Heart right ventricle (tissue), 16 donors: ENCODE data around the gene RETN. TPM values are rescaled to one million over a fixed set of nuclear protein-coding genes. Genes with fewer than 3 reads are reported as not detected.
A peak's percentile ranks its signal among the peaks of the same experiment; 100 is the strongest.

ENCODE experiments used
- ATAC-seq, 8 donors: fragments of 200-7000 bp; cut with Tn5 transposase; one replicate each; pipeline ENCODE4 v1.9.1; 2020; ENCODE audit warnings: mild to moderate bottlenecking in 8 of 8, moderate library complexity in 8 of 8, moderate number of reproducible peaks in 1 of 8
- DNase-seq, 2 donors: peaks; one replicate each; pipeline ENCODE4 v3.0.0-alpha.2; 2020
- H3K27ac ChIP-seq, 10 donors: fragments of 200-600 bp; sonication (generic) in 2 of 10; one replicate each; pipeline versions ENCODE4 v1.5.0 to v1.8.0; 2020 to 2022; ENCODE audit warnings: mild to moderate bottlenecking in 3 of 10
- H3K27me3 ChIP-seq, 7 donors: fragments of 200-600 bp; one replicate each; pipeline ENCODE4 v1.8.0; 2021 to 2022; ENCODE audit warnings: mild to moderate bottlenecking in 2 of 7
- H3K36me3 ChIP-seq, 9 donors: fragments of 200-600 bp; sonication (generic) in 1 of 9; one replicate each; pipeline versions ENCODE4 v1.5.0 to v1.8.0; 2020 to 2022; ENCODE audit warnings: mild to moderate bottlenecking in 2 of 9
- H3K4me1 ChIP-seq, 9 donors: fragments of 200-600 bp; sonication (generic) in 1 of 9; one replicate each; pipeline versions ENCODE4 v1.5.0 to v1.8.0; 2020 to 2022; ENCODE audit warnings: mild to moderate bottlenecking in 4 of 9
- H3K4me3 ChIP-seq, 10 donors: fragments of 200-600 bp; sonication (generic) in 2 of 10; one replicate each; pipeline versions ENCODE4 v1.5.0 to v1.8.0; 2020 to 2022; ENCODE audit warnings: mild to moderate bottlenecking in 7 of 10, moderate library complexity in 2 of 10
- H3K9me3 ChIP-seq, 11 donors: fragments of 200-600 bp in 10 of 11; sonication (generic) in 2 of 11; one replicate each; pipeline versions ENCODE4 v1.5.0 to v1.8.0; 2013 to 2022; ENCODE audit warnings: mild to moderate bottlenecking in 2 of 11, control low read depth in 1 of 11, moderate library complexity in 1 of 11
- CTCF ChIP-seq, 9 donors: fragments of 200-600 bp; sonication (generic) in 2 of 9; IDR thresholded peaks; one replicate each; pipeline versions ENCODE4 v1.5.0 to v1.8.0; 2021 to 2022; ENCODE audit warnings: antibody characterized with exemption in 9 of 9, mild to moderate bottlenecking in 5 of 9, moderate library complexity in 1 of 9
- WGBS, 2 donors: extraction: QIAGEN DNeasy Blood & Tissue Kit; methylation state at CpG; one replicate each; pipeline ENCODE4 v1.1.7; 2013; ENCODE audit warnings: inconsistent platforms in 1 of 2; 5-methylcytosine and 5-hydroxymethylcytosine counted together
- intact Hi-C, 10 donors: fragments of 100-400 bp; cut with DNase I; formaldehyde crosslinking; loops; one replicate each; pipeline versions ENCODE4 v1.11.1 to v1.14.2; 2022
- polyA plus RNA-seq, 2 donors: library from polyadenylated mRNA; stranded (reverse); fragments of 200-250 nt; gene quantifications; one replicate each; pipeline ENCODE4 v1.2.3, GENCODE V29; 2013
- total RNA-seq, 10 donors: library from RNA; stranded (reverse); fragmentation: NEBNext Ultra II Directional in 3 of 10; extraction: Animal tissue kit (Norgen Biotek cat#: 25700) in 3 of 10; gene quantifications; one replicate each; pipeline versions ENCODE4 v1.2.1 to v1.2.4, GENCODE V29; 2021 to 2023
- donor health status: Arrhythmogenic right ventricular cardiomyopathy.
- donor health status: ischemic (EF 13 %, LVEDD 7.1; RV severe dilation, severe dysfunction).
- donor health status: healthy with polysubstance abuse.
- donor health status: DM: no; HTN: yes; CAD: no.
- donor health status: DM: no; HTN: no; CAD: no.
- donor health status: ischemic (EF 25% LVEDD 6.9; RV normal size, moderate dysfunction).
- donor health status: ischemic (EF 25% LVEDD 5.7; RV mildly dilated, moderate dysfunction).
- donor health status: healthy.
- donor health status: DM: yes; HTN: yes; CAD: no.
- donor health status: Ischemic cardiomyopathy.
- donor health status: ischemic (EF 35%, LVEDD 5.7; RV mildly dilated, moderate dysfunction).
- donor health status: nonischemic (EF 11% LVEDD 7.7; RV severe dilation, severe dysfunction).
- donor health status: DM: yes; HTN: yes; CAD: no.
- donor health status: PGD.
- donor health status: ischemic (EF 29% LVEDD 5.4; RV normal size, mild dysfunction).
- donor health status: nonischemic (EF 23%, LVEDD 6.1; RV moderate dilation, normal function).

The RETN gene
- total and polyA plus RNA-seq, 12 donors, result 0.51 to 12.6 (median 4.6) TPM; not detected in 8

- ATAC-seq (peak in 2 of 8 donors; percentile 33 to 52), DNase-seq (no peak)
- H3K4me1 ChIP-seq, result peaks cover 0 to 31% (median 0%) of the 10 kb centered on the region in 9 donors
- H3K4me3 ChIP-seq, result peak overlapping the region in 1 of 10 donors; percentile 18
- intact Hi-C loops, result loop anchor here in 2 of 10 donors (10.0 kb wide), 1 partner anchor 138 kb away; no protein-coding TSS in a partner anchor
- H3K36me3 ChIP-seq, result no peaks in the 10 kb centered on the region
- whole genome bisulfite sequencing, 2 donors, result 42 to 44% methylated on average over 14 of the region's 14 CpGs
- H3K9me3 ChIP-seq, result no peaks in the 10 kb centered on the region
- no peak for TF ChIP-seq CTCF (IDR thresholded peaks at IDR 0.05)
- H3K27me3 ChIP-seq, result peaks cover 0 to 22% (median 1%) of the 10 kb centered on the region in 7 donors
- peak overlapping the region in 1 of 10 donors; percentile 84 for H3K27ac ChIP-seq
Observed at GRCh38 chr19:7657131-7657751, 11.6 kb upstream of the RETN start.

GRCh38 chr19:7658219-7658686 is 10.6 kb upstream of the RETN start:
- H3K4me3 ChIP-seq, result no peak overlapping the region
- H3K4me1 ChIP-seq, result peaks cover 0 to 28% (median 0%) of the 10 kb centered on the region in 9 donors
- peaks cover 0 to 29% (median 7%) of the 10 kb centered on the region in 7 donors for H3K27me3 ChIP-seq
- H3K36me3 ChIP-seq, result no peaks in the 10 kb centered on the region
- DNase-seq (no peak), ATAC-seq (no peak)
- no peak for TF ChIP-seq CTCF (IDR thresholded peaks at IDR 0.05)
- peak overlapping the region in 1 of 10 donors; percentile 84 for H3K27ac ChIP-seq
- intact Hi-C loops, result loop anchor here in 2 of 10 donors (10.0 kb wide), 1 partner anchor 137 kb away; no protein-coding TSS in a partner anchor
- no peaks in the 10 kb centered on the region for H3K9me3 ChIP-seq
- 32 to 38% methylated on average over 9 of the region's 9 CpGs for WGBS, 2 donors

- intact Hi-C loops, result no loop called here
Observed at GRCh38 chr19:7661744-7662538, 6.9 kb upstream of the RETN start.

More at GRCh38 chr19:7661744-7662538, 6.9 kb upstream of the RETN start:
- Histone ChIP-seq H3K9me3 (no peaks in the 10 kb centered on the region), H3K27ac (no peak overlapping the region), H3K27me3 (peaks cover 0 to 38% (median 7%) of the 10 kb centered on the region in 7 donors), H3K4me3 (no peak overlapping the region), H3K4me1 (peaks cover 0 to 15% (median 0%) of the 10 kb centered on the region in 9 donors), H3K36me3 (no peaks in the 10 kb centered on the region)
- no peak for DNase-seq
- no peak for ATAC-seq
- TF ChIP-seq CTCF (IDR thresholded peaks at IDR 0.05), result no peak
- 75 to 76% methylated on average over 8 of the region's 8 CpGs for WGBS, 2 donors
